Stimulated activated CD4-positive, alpha-beta T cell treated with anti-CD3 and anti-CD28 coated beads, Interleukin-12 subunit alpha, Interleukin-12 subunit beta, amount 100 ng/mL, for 24 hours (primary cell): ENCODE data around the gene BAIAP2L1.

ENCODE experiments used
- DNase-seq, 2 experiments: peaks; one replicate each; pipeline ENCODE4 v3.0.0-alpha.2; 2020; ENCODE audit warnings: low read depth in 2 of 2

The BAIAP2L1 gene

GRCh38 chr7:98358706-98359105 is 42.2 kb downstream of the BAIAP2L1 start:
- DNase-seq: no peak

DNA sequence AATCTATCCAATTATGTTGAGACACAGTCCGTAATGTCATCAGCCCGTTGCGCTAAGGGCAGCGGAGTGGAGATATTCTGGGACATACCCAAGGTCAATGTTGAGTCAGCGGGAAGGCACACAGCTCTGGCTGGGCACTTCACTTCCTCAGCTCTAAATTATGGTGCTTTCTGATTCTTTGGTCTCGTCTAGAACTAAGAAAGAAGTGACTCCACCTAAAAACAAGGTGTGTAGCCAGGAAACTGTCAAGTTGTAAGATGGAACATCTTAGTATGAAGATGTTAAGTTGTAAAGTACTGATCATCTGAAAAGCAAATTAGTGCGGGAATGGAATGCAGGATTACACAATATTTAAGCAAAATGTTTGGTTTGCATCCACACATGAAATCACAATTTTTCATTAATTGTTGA is 43.1 kb downstream of the BAIAP2L1 start:
- no peak for DNase-seq

DNA sequence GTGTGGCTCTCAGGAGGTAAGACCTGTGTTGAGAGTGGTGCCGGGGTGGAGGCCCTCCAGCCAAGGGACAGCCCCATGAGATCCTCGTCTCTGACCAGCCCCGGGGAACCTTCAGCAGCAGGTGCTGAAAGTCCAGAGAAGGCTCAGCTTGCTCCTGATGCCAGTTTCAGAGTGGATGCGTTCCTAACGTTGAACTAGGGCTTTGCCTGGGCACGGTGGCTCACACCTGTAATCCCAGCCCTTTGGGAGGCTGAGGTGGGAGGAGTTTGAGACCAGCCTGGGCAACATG is 45.7 kb downstream of the BAIAP2L1 start:
- no peak for DNase-seq

DNA sequence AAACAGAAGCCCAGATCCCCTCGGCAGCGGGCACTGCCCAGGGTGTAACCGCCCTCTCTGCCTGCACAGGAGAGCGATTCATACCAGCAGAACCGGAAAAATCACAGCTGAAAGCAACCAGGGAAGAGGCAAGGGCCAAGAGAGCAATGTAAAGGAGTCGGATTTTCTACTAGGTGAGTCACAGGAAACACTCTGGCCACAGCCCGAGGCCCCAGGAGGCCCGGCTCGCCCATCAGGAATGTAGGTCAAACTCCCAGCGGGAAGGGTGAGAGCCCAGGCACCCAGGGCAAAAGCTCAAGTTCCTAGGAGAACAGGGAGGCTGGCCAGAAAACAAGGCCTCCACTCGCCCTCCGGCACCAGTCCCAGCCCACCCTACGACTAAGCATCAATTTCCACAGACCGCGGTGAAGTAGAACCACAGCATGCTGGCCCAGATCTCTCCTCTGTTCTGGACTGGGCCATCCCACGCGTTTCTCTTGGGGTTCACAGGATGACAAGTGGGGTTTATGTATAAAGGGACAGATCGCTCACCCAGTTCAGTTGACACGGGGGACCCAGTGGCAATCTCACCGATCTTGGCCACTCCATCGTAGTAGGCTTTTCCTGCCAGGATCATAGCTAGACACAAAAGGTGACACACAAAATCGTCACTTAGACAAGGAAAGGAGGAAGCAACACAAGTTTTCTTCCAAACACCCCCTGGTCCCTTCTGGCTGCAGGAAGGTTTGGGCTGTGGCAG is 46.2 kb downstream of the BAIAP2L1 start:
- DNase-seq: no peak

DNA sequence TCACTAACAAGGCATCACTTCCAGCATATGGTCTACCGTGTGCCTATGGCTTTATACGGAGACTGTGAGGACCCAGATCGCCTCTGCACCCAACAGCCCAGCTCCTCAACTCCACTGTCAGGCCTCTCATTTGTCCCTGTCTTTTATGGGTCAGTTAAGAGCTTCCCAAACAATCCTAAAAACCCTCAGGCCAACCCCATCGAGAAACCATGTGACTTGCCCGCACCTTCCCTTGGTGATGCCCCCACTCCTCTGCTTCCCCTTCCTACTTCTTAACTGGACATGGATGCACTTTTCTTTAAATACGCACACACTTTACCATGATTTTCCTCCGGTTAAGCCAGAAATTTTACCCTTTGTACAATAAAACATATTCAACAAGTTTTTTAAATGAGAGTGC is 46.8 kb downstream of the BAIAP2L1 start:
- DNase-seq: no peak

DNA sequence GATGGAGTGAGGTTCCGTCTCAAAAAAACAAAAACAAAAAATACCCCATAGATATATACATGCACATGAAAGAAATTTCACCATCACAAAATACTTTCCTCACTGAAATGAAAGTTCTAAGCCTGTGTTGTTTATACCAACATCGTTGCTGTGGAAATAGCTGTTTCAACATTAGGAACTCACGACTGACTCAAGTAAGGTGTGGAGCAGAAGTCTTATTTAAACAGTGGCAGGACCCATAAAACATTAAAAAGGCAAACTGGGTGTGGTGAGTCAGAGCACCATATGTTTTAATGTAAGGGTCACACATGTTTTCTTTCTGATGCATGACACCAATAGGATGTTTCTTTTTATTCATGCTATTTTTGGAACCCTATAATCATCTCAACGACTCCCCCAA is 48.3 kb downstream of the BAIAP2L1 start:
- DNase-seq: no peak

- DNase-seq: no peak
Observed at GRCh38 chr7:98351136-98351535, 49.8 kb downstream of the BAIAP2L1 start.

- no peak for DNase-seq
Observed at GRCh38 chr7:98348726-98349474, 52.0 kb downstream of the BAIAP2L1 start.

- DNase-seq: no peak
Observed at GRCh38 chr7:98346515-98347069, 54.3 kb downstream of the BAIAP2L1 start.

DNA sequence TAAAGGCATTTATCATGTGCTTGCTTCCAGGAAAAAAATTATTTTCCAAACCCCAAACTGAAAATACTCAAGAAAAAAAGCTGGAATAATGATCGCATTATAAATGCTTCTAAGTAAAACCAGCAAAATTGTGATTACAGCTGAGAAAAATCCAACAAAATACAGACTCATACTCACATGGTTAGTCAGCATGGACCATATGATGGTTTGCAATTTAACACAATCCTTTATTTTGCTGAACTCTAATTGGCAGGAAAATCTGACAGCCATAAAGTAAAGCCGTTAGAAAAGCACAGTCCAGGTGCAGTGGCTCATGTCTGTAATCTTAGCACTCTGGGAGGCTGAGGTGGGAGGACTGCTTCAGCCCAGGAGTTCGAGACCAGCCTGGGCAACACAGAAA is 59.8 kb downstream of the BAIAP2L1 start:
- DNase-seq: no peak

DNA sequence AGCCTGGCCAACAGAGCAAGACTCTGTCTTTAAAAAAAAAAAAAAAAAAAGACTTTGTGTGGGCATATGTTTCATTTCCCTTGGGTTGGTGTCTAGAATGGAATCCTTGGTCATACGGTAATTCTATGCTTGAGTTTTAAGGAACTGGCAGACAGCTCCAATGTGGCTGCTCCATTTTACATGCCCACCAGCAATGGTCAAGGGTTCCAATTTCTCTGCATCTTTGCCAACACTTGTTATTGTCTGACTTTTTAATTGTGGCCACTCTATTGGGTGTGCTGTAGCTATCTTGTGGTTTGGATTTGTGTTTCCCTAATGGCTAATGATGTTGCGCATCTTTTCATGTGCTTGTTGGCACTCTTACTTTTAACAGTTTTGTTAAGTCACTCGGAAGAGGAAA is 61.8 kb downstream of the BAIAP2L1 start:
- no peak for DNase-seq

- no peak for DNase-seq
Observed at GRCh38 chr7:98338441-98338840, 62.4 kb downstream of the BAIAP2L1 start.

DNA sequence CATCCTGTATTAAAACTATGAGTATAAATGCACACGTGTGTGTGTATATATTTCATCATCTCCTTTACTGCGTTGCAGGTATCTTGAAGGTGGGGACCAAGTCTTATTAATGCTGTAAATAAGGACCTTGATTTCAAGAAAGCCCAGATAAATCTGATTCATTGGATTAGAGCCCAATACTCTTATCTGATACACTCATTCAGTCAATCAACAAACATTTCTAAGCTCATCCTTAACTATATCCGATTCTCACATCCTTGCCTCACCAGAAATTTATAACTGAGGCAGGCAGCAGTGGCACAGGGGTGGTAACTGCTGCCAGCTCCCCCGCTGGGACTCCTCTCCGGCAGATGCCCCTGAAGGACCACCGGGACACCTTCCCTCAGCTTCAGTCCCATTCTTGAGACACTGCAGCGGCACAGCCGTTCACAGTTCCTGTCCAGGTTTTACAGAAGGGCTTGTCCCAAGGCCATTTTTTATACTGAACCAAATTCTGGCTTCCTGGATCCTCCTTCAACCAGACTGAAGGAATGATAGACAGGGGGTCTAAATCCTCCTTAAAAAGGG is 65.4 kb downstream of the BAIAP2L1 start:
- no peak for DNase-seq

DNA sequence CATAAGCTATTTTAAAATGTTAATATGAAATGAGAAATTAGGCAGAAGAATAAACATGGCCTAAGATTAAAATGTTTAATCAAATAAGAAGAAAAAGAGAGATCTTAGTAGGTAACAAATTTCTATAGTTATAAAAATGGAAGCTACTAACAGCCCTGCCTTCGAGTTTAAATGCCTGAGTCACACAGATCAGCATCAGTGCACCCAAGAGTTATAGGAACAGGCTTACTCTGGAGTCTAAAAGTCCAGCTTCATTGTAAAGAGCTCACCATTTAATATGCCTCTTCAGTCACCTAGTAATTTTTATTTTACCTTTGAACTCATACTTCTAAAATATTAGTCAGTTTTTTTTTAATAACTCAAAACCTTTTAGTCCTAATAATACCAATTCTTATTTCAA is 66.8 kb downstream of the BAIAP2L1 start:
- no peak for DNase-seq

- DNase-seq: no peak
Observed at GRCh38 chr7:98330926-98331529, 69.9 kb downstream of the BAIAP2L1 start.

- DNase-seq: no peak
Observed at GRCh38 chr7:98329791-98330373, 71.0 kb downstream of the BAIAP2L1 start.

DNA sequence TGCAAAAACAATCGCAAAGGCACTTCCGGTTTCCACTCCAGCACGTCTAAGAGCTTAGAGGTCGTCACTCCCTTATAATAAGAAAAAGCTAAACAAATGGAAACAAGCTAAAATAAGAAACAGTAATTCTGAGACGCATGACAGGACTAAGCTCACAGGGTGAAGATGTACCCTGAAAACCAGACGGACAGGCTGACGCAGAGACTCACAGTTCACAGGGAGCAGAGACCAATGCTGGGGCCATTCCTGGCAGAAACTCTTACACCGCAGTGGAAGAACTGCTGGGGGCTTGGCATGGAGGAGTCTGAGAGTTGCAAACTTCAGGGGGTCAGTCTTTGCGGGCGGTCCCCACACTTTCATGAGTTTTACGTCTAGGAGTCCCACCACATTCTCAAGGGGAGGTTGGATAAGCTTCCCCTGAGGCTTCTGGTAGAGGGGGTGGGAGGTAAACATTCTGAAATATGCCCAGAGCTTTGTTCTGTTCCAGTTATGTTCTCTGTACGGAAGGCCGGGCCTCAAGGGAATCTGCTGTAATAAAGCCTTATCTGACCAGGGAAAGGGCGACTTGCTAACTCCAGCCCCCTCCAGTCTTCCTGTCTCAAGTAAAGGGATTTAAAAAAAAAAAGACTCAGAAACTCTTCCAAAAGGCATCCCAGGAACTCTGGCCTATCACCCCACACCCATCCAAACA is 71.6 kb downstream of the BAIAP2L1 start:
- no peak for DNase-seq

GRCh38 chr7:98324782-98325181 is 76.1 kb downstream of the BAIAP2L1 start:
- no peak for DNase-seq

GRCh38 chr7:98323597-98324322 is 77.1 kb downstream of the BAIAP2L1 start:
- DNase-seq: no peak

DNA sequence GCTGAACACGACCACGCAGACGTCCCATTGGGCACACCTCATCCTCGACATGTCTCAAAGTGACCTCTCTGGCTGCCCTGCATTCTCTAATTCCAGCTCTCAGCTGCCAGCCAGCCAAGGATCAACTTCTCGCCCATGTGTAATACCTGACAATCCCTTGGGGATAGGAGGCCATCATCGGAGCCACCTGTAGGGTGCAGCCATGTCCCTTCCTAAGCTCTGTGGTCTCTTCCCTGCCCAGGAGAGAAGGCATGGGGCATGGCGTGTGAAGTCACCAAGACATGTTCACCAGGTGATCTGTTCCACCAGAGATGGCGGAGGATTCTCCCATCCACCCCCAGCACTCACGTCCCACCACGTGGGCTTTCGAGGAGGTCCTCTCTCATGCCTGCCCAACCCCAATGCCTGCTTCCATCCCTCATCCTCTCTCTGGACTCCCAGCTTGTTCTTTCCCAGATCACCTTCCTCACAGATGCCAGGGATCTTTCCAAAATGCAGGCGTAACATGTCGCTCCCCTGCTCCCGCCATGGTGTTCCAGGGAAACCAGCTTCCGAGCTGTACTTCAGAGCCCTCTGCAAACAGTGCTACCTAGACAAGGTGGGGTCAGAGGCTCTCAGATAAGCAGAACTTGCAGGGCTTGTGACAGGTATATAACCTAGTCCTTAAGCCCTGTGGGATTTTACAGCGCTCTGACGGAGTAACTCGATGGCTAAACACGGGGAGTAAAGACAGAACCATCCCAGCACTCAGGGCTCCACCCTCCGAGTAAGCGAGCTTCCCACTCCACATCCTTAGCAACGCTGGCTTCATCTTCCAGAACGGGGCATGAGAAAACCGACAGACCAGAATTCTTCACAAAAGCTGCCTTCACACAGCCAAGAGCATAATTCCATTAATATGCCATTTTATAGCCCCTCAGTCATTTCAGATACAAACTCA is 78.3 kb downstream of the BAIAP2L1 start:
- DNase-seq: no peak
